Measurements from ENCODE around the gene SPTAN1. TPM values are rescaled to one million over a fixed set of nuclear protein-coding genes. Genes with fewer than 3 reads are reported as not detected.
A peak's percentile ranks its signal among the peaks of the same experiment; 100 is the strongest.

SPTAN1 gene
- total RNA-seq, 1 donor from 2014 or later, result 368 TPM

DNA sequence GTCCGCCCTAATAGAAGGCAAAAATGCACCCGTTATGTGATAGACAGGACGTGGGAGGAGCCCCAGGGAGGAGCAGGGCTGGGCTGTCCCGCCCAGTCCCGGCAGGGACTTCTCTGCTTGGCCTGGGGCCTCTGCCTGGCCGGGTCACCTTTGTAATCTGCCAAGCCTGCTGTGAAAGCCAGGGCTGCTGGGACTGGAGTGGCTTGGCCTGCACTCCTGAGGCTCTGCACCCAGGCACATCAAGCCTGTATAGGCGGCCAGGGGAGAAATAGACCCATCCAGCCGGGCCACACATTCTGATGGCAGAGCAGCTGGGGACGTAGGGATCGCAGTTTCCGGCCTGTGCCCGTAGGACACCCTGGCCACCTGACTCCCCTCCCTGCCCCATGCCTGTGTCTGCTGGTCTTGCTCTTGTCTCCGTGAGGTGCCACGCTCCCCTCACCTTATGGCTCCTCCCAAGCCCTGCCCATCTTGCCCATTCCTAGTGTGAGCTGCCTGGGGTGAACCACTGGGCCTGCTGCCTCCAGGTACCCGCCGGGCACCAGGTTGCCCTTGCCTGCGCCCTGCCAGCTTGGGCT lies 76.2 kb downstream of the SPTAN1 start:
- H3K9ac ChIP-seq (ENCODE audit: low read depth in 1 of 3, low read length in 3 of 3), result peak overlapping the region in 2 of 3 donors; percentile 74 to 79
- H3K27ac ChIP-seq (ENCODE audit: low read depth, low read length), result peak overlapping the region; percentile 62
- H3K4me3 ChIP-seq (ENCODE audit: low read length in 3 of 3), result peak overlapping the region in 2 of 3 donors; percentile 38 to 56
- H3K4me1 ChIP-seq (ENCODE audit: control insufficient read depth in 3 of 3, insufficient read depth in 3 of 3, low read length in 3 of 3), result peaks cover 27 to 31% (median 30%) of the 10 kb centered on the region in 3 donors
- peaks cover 63 to 70% (median 66%) of the 10 kb centered on the region in 3 donors for H3K36me3 ChIP-seq (ENCODE audit: control insufficient read depth in 3 of 3, insufficient read depth in 3 of 3, low read length in 3 of 3)
- no peaks in the 10 kb centered on the region for H3K27me3 ChIP-seq (ENCODE audit: control insufficient read depth in 3 of 3, insufficient read depth in 3 of 3, low read length in 3 of 3)
- H3K9me3 ChIP-seq (ENCODE audit: control insufficient read depth in 3 of 3, low read length in 3 of 3), result no peaks in the 10 kb centered on the region

DNA sequence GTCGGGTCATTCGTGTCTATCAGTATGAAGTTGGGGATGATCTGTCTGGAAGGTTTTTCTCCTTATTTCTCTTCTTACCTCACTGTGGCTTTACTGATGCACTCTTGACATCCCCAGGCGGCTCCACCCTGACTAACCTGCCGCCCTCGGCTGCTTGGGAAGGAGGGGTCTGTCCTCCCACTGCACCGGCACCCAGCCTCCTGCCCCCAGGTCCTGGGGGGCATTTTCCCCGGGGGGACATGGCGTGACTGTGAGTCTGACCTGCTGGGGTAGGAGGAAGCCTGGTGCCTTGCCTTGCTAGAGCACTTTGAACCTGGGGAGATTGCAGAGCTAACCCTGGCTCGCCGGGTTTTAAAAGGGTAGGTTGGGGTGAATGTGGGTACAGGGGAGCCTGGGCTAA lies 76.7 kb downstream of the SPTAN1 start:
- peak overlapping the region in 2 of 3 donors; percentile 38 to 56 for H3K4me3 ChIP-seq (ENCODE audit: low read length in 3 of 3)
- H3K9me3 ChIP-seq (ENCODE audit: control insufficient read depth in 3 of 3, low read length in 3 of 3), result no peaks in the 10 kb centered on the region
- H3K27me3 ChIP-seq (ENCODE audit: control insufficient read depth in 3 of 3, insufficient read depth in 3 of 3, low read length in 3 of 3), result no peaks in the 10 kb centered on the region
- H3K27ac ChIP-seq (ENCODE audit: low read depth, low read length), result peak overlapping the region; percentile 62
- H3K4me1 ChIP-seq (ENCODE audit: control insufficient read depth in 3 of 3, insufficient read depth in 3 of 3, low read length in 3 of 3), result peaks cover 27 to 31% (median 30%) of the 10 kb centered on the region in 3 donors
- H3K9ac ChIP-seq (ENCODE audit: low read depth in 1 of 3, low read length in 3 of 3), result peak overlapping the region in 2 of 3 donors; percentile 74 to 79
- H3K36me3 ChIP-seq (ENCODE audit: control insufficient read depth in 3 of 3, insufficient read depth in 3 of 3, low read length in 3 of 3), result peaks cover 67 to 74% (median 68%) of the 10 kb centered on the region in 3 donors

DNA sequence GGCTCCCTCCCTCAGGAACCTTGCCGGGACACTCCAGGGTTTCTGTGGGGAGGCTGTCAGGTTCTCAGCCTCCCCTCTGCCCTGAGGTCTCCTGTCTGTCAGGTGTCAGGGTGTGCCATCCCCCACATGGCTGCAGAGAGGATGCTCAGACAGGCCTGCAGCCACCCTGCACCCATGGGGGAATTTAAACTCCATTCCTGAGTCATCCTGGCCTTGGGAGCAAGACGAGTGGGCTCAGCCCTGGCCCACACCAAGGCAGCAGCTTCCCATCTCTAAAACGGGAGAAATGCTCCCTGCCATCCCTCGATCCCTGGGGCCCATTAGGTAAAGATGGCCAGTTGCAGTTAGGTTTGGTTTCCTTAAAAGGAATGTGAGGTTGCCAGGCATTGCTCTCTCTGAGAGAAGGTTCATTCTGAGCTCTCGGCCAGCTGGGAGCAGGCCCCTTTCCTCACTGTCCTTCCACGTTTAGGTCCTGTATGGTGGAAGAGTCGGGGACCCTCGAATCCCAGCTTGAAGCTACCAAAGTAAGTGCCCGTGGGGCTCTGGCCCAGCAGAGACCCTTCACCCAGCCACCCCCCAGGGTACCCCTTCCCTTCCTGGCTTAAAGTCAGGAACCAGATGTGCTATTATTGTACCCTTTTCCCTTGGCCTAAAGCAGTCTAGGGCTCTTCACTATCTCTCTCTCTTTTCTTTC lies 77.6 kb downstream of the SPTAN1 start:
- Histone ChIP-seq H3K9ac (ENCODE audit: low read depth in 1 of 3, low read length in 3 of 3) (peak overlapping the region in 1 of 3 donors; percentile 79), H3K27ac (ENCODE audit: low read depth, low read length) (no peak overlapping the region), H3K27me3 (ENCODE audit: control insufficient read depth in 3 of 3, insufficient read depth in 3 of 3, low read length in 3 of 3) (no peaks in the 10 kb centered on the region), H3K4me3 (ENCODE audit: low read length in 3 of 3) (no peak overlapping the region), H3K36me3 (ENCODE audit: control insufficient read depth in 3 of 3, insufficient read depth in 3 of 3, low read length in 3 of 3) (peaks cover 60 to 66% (median 60%) of the 10 kb centered on the region in 3 donors), H3K9me3 (ENCODE audit: control insufficient read depth in 3 of 3, low read length in 3 of 3) (no peaks in the 10 kb centered on the region), H3K4me1 (ENCODE audit: control insufficient read depth in 3 of 3, insufficient read depth in 3 of 3, low read length in 3 of 3) (peaks cover 33 to 38% (median 38%) of the 10 kb centered on the region in 3 donors)

DNA sequence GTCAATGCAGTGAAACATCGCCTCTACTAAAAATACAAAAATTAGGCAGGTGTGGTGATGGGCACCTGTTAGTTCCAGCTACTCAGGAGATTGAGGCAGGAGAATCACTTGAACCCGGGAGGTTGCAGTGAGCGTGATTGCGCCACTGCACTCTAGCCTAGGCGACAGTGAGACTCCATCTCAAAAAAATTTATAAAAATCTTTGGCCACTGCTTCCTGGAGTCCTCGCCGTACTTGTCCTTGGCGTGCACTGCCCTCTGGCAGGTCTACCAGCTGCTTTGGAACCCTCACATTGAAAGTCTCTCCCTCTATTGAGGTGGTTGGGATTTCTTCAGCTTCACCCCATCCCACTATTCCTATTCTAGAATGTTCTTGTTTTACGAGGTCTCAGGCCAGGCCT lies 79.2 kb downstream of the SPTAN1 start:
- Histone ChIP-seq H3K36me3 (ENCODE audit: control insufficient read depth in 3 of 3, insufficient read depth in 3 of 3, low read length in 3 of 3) (peaks cover 43 to 50% (median 45%) of the 10 kb centered on the region in 3 donors), H3K27me3 (ENCODE audit: control insufficient read depth in 3 of 3, insufficient read depth in 3 of 3, low read length in 3 of 3) (no peaks in the 10 kb centered on the region), H3K4me1 (ENCODE audit: control insufficient read depth in 3 of 3, insufficient read depth in 3 of 3, low read length in 3 of 3) (peaks cover 43 to 50% (median 46%) of the 10 kb centered on the region in 3 donors), H3K27ac (ENCODE audit: low read depth, low read length) (no peak overlapping the region), H3K9me3 (ENCODE audit: control insufficient read depth in 3 of 3, low read length in 3 of 3) (no peaks in the 10 kb centered on the region), H3K4me3 (ENCODE audit: low read length in 3 of 3) (no peak overlapping the region), H3K9ac (ENCODE audit: low read depth in 1 of 3, low read length in 3 of 3) (no peak overlapping the region)

DNA sequence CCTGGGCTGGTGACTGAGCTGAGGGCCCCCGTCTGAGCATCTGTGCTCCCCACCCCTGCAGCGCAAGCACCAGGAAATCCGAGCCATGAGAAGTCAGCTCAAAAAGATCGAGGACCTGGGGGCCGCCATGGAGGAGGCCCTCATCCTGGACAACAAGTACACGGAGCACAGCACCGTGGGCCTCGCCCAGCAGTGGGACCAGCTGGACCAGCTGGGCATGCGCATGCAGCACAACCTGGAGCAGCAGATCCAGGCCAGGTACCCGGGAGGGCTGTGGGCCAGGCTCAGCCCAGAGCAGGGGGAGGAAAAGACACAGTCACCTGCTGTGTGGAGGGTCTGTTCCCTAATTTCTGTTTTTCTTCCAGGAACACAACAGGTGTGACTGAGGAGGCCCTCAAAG lies 79.7 kb downstream of the SPTAN1 start:
- Histone ChIP-seq H3K9ac (ENCODE audit: low read depth in 1 of 3, low read length in 3 of 3) (no peak overlapping the region), H3K27ac (ENCODE audit: low read depth, low read length) (no peak overlapping the region), H3K9me3 (ENCODE audit: control insufficient read depth in 3 of 3, low read length in 3 of 3) (no peaks in the 10 kb centered on the region), H3K4me1 (ENCODE audit: control insufficient read depth in 3 of 3, insufficient read depth in 3 of 3, low read length in 3 of 3) (peaks cover 43 to 49% (median 45%) of the 10 kb centered on the region in 3 donors), H3K27me3 (ENCODE audit: control insufficient read depth in 3 of 3, insufficient read depth in 3 of 3, low read length in 3 of 3) (no peaks in the 10 kb centered on the region), H3K4me3 (ENCODE audit: low read length in 3 of 3) (no peak overlapping the region), H3K36me3 (ENCODE audit: control insufficient read depth in 3 of 3, insufficient read depth in 3 of 3, low read length in 3 of 3) (peaks cover 39 to 46% (median 40%) of the 10 kb centered on the region in 3 donors)

DNA sequence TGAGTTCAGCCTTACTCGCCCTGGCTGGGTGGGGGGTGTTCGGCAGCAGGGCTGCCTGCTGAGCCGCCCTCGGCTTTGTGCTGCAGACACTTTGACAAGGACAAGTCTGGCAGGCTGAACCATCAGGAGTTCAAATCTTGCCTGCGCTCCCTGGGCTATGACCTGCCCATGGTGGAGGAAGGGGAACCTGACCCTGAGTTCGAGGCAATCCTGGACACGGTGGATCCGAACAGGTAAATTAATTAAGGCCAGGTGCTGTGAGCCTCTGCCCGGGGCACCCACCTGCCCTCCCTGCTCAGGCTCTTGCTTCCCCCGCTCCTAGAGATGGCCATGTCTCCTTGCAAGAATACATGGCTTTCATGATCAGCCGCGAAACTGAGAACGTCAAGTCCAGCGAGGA lies 80.1 kb downstream of the SPTAN1 start:
- Histone ChIP-seq H3K4me3 (ENCODE audit: low read length in 3 of 3) (no peak overlapping the region), H3K9me3 (ENCODE audit: control insufficient read depth in 3 of 3, low read length in 3 of 3) (no peaks in the 10 kb centered on the region), H3K4me1 (ENCODE audit: control insufficient read depth in 3 of 3, insufficient read depth in 3 of 3, low read length in 3 of 3) (peaks cover 39 to 45% (median 41%) of the 10 kb centered on the region in 3 donors), H3K36me3 (ENCODE audit: control insufficient read depth in 3 of 3, insufficient read depth in 3 of 3, low read length in 3 of 3) (peaks cover 35 to 42% (median 38%) of the 10 kb centered on the region in 3 donors), H3K9ac (ENCODE audit: low read depth in 1 of 3, low read length in 3 of 3) (no peak overlapping the region), H3K27me3 (ENCODE audit: control insufficient read depth in 3 of 3, insufficient read depth in 3 of 3, low read length in 3 of 3) (no peaks in the 10 kb centered on the region), H3K27ac (ENCODE audit: low read depth, low read length) (no peak overlapping the region)

DNA sequence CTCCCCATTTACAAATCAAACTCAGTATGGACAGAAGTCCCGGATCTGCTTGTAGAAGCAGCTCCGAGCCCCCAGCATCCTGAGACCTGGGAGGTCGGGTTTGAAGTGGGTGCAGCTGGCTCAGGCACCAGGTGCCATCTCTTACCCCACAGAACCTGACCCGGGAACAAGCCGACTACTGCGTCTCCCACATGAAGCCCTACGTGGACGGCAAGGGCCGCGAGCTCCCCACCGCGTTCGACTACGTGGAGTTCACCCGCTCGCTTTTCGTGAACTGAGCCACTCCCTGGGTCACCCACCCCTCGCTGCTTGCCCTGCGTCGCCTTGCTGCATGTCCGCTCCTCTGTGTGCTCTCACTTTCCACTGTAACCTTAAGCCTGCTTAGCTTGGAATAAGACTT lies 80.7 kb downstream of the SPTAN1 start:
- Histone ChIP-seq H3K36me3 (ENCODE audit: control insufficient read depth in 3 of 3, insufficient read depth in 3 of 3, low read length in 3 of 3) (peaks cover 32 to 38% (median 37%) of the 10 kb centered on the region in 3 donors), H3K9me3 (ENCODE audit: control insufficient read depth in 3 of 3, low read length in 3 of 3) (no peaks in the 10 kb centered on the region), H3K4me3 (ENCODE audit: low read length in 3 of 3) (no peak overlapping the region), H3K27ac (ENCODE audit: low read depth, low read length) (no peak overlapping the region), H3K27me3 (ENCODE audit: control insufficient read depth in 3 of 3, insufficient read depth in 3 of 3, low read length in 3 of 3) (no peaks in the 10 kb centered on the region), H3K9ac (ENCODE audit: low read depth in 1 of 3, low read length in 3 of 3) (no peak overlapping the region), H3K4me1 (ENCODE audit: control insufficient read depth in 3 of 3, insufficient read depth in 3 of 3, low read length in 3 of 3) (peaks cover 34 to 39% (median 35%) of the 10 kb centered on the region in 3 donors)

DNA sequence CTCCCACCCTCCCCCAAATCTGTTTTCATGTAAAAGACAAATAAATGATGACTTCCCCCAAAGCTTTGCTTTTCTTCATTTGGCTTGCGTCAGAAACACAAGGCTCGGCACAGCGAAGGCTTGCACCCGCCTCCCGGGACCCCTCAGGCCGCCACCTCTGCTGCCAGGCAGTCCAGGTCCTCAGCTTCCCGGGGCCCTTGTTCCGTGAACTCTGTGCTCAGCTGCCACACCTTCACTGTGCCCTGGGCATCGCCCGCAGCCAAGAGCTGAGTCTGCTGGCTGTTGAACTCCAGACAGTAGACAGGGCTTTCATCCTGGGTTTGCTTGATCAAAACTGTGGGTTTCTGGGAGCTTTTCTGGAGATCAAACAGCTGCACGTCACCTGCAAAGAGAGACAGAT lies 81.2 kb downstream of the SPTAN1 start:
- Histone ChIP-seq H3K36me3 (ENCODE audit: control insufficient read depth in 3 of 3, insufficient read depth in 3 of 3, low read length in 3 of 3) (peaks cover 32 to 38% (median 37%) of the 10 kb centered on the region in 3 donors), H3K9me3 (ENCODE audit: control insufficient read depth in 3 of 3, low read length in 3 of 3) (no peaks in the 10 kb centered on the region), H3K27ac (ENCODE audit: low read depth, low read length) (no peak overlapping the region), H3K9ac (ENCODE audit: low read depth in 1 of 3, low read length in 3 of 3) (no peak overlapping the region), H3K4me3 (ENCODE audit: low read length in 3 of 3) (no peak overlapping the region), H3K4me1 (ENCODE audit: control insufficient read depth in 3 of 3, insufficient read depth in 3 of 3, low read length in 3 of 3) (peaks cover 29 to 34% (median 30%) of the 10 kb centered on the region in 3 donors), H3K27me3 (ENCODE audit: control insufficient read depth in 3 of 3, insufficient read depth in 3 of 3, low read length in 3 of 3) (no peaks in the 10 kb centered on the region)

DNA sequence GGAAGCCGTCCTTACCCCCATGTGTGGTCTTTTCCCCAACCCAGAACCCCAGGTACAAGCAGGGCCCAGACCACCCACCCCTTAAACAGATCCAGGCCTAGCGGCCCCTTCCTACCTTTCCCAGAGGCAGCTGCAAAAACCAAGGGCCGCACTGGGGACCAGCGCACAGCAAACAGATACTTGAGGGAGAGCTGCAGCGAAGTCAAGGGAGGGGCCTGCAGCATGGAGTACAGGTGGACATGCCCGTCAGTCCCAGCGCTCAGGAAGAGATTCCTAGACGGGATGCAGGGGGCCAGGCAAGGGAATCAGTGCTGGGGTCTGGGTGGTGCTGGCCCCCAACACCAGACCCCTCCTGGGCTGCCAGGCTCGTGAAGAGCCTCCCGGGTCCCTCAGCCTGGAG lies 81.7 kb downstream of the SPTAN1 start:
- Histone ChIP-seq H3K27ac (ENCODE audit: low read depth, low read length) (no peak overlapping the region), H3K4me1 (ENCODE audit: control insufficient read depth in 3 of 3, insufficient read depth in 3 of 3, low read length in 3 of 3) (peaks cover 23 to 29% (median 25%) of the 10 kb centered on the region in 3 donors), H3K9me3 (ENCODE audit: control insufficient read depth in 3 of 3, low read length in 3 of 3) (no peaks in the 10 kb centered on the region), H3K9ac (ENCODE audit: low read depth in 1 of 3, low read length in 3 of 3) (peak overlapping the region in 1 of 3 donors; percentile 32), H3K36me3 (ENCODE audit: control insufficient read depth in 3 of 3, insufficient read depth in 3 of 3, low read length in 3 of 3) (peaks cover 32 to 37% (median 37%) of the 10 kb centered on the region in 3 donors), H3K27me3 (ENCODE audit: control insufficient read depth in 3 of 3, insufficient read depth in 3 of 3, low read length in 3 of 3) (no peaks in the 10 kb centered on the region), H3K4me3 (ENCODE audit: low read length in 3 of 3) (no peak overlapping the region)

DNA sequence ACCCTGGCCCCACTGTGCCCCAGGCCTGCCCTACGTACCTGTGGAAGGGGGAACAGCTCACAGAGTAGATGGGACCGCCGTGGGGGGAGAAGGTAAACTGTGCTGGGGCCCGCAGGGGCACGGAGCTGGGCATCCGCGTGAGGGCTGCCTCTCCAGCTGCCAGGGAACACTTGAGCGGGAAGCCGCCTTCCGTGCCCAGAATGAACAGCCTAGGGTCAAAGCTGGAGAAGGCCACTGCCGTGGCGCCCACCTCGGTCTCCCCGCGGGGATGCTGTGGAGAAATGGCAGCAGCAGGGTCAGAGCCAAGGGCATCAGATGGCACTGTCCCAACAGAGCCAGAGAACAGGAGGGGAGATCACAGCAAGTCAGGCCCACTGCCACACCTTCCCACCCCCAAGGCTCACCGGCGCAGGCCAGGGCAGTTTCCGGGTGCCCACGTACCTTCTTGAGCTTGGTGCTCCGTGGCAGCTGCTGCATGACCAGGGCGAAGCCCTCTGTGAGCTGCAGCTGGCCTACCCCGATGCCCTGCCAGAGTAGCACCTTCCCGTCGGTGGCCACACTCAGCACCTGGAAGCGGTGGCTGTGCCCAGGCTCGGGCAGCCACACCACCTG lies 82.4 kb downstream of the SPTAN1 start:
- peaks cover 17 to 22% (median 19%) of the 10 kb centered on the region in 3 donors for H3K4me1 ChIP-seq (ENCODE audit: control insufficient read depth in 3 of 3, insufficient read depth in 3 of 3, low read length in 3 of 3)
- H3K4me3 ChIP-seq (ENCODE audit: low read length in 3 of 3), result peak overlapping the region in 1 of 3 donors; percentile 29
- H3K27me3 ChIP-seq (ENCODE audit: control insufficient read depth in 3 of 3, insufficient read depth in 3 of 3, low read length in 3 of 3), result no peaks in the 10 kb centered on the region
- H3K36me3 ChIP-seq (ENCODE audit: control insufficient read depth in 3 of 3, insufficient read depth in 3 of 3, low read length in 3 of 3), result peaks cover 25 to 33% (median 31%) of the 10 kb centered on the region in 3 donors
- H3K9ac ChIP-seq (ENCODE audit: low read depth in 1 of 3, low read length in 3 of 3), result peak overlapping the region; percentile 32 to 63 (median 33)
- H3K27ac ChIP-seq (ENCODE audit: low read depth, low read length), result peak overlapping the region; percentile 30
- no peaks in the 10 kb centered on the region for H3K9me3 ChIP-seq (ENCODE audit: control insufficient read depth in 3 of 3, low read length in 3 of 3)

All from skeletal muscle tissue (tissue), 4 donors.